Fibroblast of lung (primary cell): Measurements from ENCODE around the gene NEK10. TPM values are rescaled to one million over a fixed set of nuclear protein-coding genes. Genes with fewer than 3 reads are reported as not detected.

ENCODE experiments used
- DNase-seq, 2 donors: peaks; one replicate each; pipeline versions ENCODE4 v3.0.0 to v3.0.0-alpha.2; 2010; ENCODE audit warnings: low read depth in 2 of 2
- H2AFZ ChIP-seq: 2 replicates; pipeline ENCODE4 v1.5.1; 2012; ENCODE audit warnings: low read length, control low read depth, inconsistent platforms
- H3K27ac ChIP-seq: 2 replicates; pipeline ENCODE4 v1.5.1; 2011; ENCODE audit warnings: low read length, control low read depth; ENCODE audit not compliant: insufficient read depth
- H3K27me3 ChIP-seq: 2 replicates; pipeline ENCODE4 v1.5.1; 2011; ENCODE audit warnings: mild to moderate bottlenecking, low read length; ENCODE audit not compliant: control insufficient read depth, insufficient read depth
- H3K36me3 ChIP-seq: 2 replicates; pipeline ENCODE4 v1.5.1; 2011; ENCODE audit warnings: low read length; ENCODE audit not compliant: control insufficient read depth, insufficient read depth
- H3K4me1 ChIP-seq: 2 replicates; pipeline ENCODE4 v1.5.1; 2011; ENCODE audit warnings: low read length; ENCODE audit not compliant: control insufficient read depth, insufficient read depth; ENCODE audit errors: extremely low read depth
- H3K4me2 ChIP-seq: 2 replicates; pipeline ENCODE4 v1.5.1; 2011; ENCODE audit warnings: low read length, control low read depth; ENCODE audit not compliant: insufficient read depth; ENCODE audit errors: extremely low read depth
- H3K4me3 ChIP-seq, 4 experiments: fragments of 200-600 bp in 1 of 4; sonication (generic) in 1 of 4; replicated peaks in 1 of 4; 2 replicates each; pipeline ENCODE4 v1.5.1; 2011 to 2016; ENCODE audit warnings: low read length in 4 of 4, low read depth in 3 of 4, mild to moderate bottlenecking in 3 of 4, control low read depth in 2 of 4, inconsistent platforms in 1 of 4, mixed read lengths in 1 of 4; ENCODE audit not compliant: insufficient read depth in 1 of 4; ENCODE audit errors: control extremely low read depth in 1 of 4
- H3K79me2 ChIP-seq: 2 replicates; pipeline ENCODE4 v1.5.1; 2012; ENCODE audit warnings: mild to moderate bottlenecking, low read length, inconsistent platforms; ENCODE audit not compliant: control insufficient read depth, insufficient read depth
- H3K9ac ChIP-seq: 2 replicates; pipeline ENCODE4 v1.5.1; 2011; ENCODE audit warnings: mild to moderate bottlenecking, low read length, control low read depth; ENCODE audit not compliant: insufficient read depth
- H3K9me3 ChIP-seq: 2 replicates; pipeline ENCODE4 v1.5.1; 2012; ENCODE audit warnings: low read depth, low read length; ENCODE audit not compliant: control insufficient read depth, insufficient read depth
- H4K20me1 ChIP-seq: 2 replicates; pipeline ENCODE4 v1.5.1; 2011; ENCODE audit warnings: low read length; ENCODE audit not compliant: control insufficient read depth, insufficient read depth; ENCODE audit errors: extremely low read depth
- EZH2 ChIP-seq: IDR thresholded peaks from 2 replicates; pipeline ENCODE4 v1.5.1; 2012; ENCODE audit warnings: low read length, control low read depth, mild to moderate bottlenecking; ENCODE audit errors: missing control alignments
- polyA plus RNA-seq, 2 donors: library from polyadenylated mRNA; depleted of rRNA in 1 of 2; stranded (reverse) in 1 of 2; unstranded in 1 of 2; fragments of >200 nt; gene quantifications; 2 replicates each; pipeline ENCODE4 v1.2.1, GENCODE V29; 2011 to 2012; ENCODE audit warnings: missing spikeins in 1 of 2
- total RNA-seq: library from RNA; depleted of rRNA; stranded (reverse); fragments of >200 nt; gene quantifications from 2 replicates; pipeline ENCODE4 v1.2.1, GENCODE V29; 2014
- TF ChIP-seq, protein P1 (sequence below), 2 donors: IDR thresholded peaks in 1 of 2; conservative IDR thresholded peaks in 1 of 2; 1 replicate in 1 of 2; 2 replicates in 1 of 2; pipeline ENCODE4 v1.5.1; 2011 to 2012; ENCODE audit warnings: low read length in 2 of 2, control low read depth in 1 of 2, inconsistent platforms in 1 of 2, low read depth in 1 of 2, mild to moderate bottlenecking in 1 of 2

Gene NEK10
- total and polyA plus RNA-seq, 2 donors (not counting 1 experiment from before 2014, with no cell fraction given) = 1.4 to 23.0 TPM

DNA sequence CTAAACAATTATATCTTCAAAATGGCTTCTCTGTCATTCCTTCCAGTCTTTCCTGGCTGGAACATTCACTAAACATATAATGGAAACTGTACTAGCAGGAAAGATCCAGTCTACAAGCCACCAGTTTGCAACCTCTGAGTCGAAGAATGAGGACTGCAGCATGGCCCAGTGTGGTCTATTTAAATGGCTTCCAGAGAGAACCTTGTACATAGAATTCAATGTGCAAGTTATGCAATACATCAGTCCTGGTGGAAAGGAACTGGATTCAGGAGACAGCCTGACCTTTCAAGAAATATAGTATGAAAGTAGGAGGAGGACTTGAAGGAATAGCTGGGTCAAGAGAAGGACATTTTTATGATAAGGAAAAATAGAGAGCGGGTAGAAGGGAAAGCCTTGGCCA is 49.9 kb downstream of the NEK10 start:
- Histone ChIP-seq H4K20me1 (no peaks in the 10 kb centered on the region), H3K9me3 (no peaks in the 10 kb centered on the region), H3K36me3 (no peaks in the 10 kb centered on the region), H3K27ac (no peak overlapping the region), H3K79me2 (no peaks in the 10 kb centered on the region), H3K27me3 (no peaks in the 10 kb centered on the region), H3K4me3 (no peak overlapping the region), H2AFZ (no peak overlapping the region), H3K9ac (no peak overlapping the region), H3K4me1 (no peaks in the 10 kb centered on the region), H3K4me2 (no peak overlapping the region)
- TF ChIP-seq, protein P1, sequence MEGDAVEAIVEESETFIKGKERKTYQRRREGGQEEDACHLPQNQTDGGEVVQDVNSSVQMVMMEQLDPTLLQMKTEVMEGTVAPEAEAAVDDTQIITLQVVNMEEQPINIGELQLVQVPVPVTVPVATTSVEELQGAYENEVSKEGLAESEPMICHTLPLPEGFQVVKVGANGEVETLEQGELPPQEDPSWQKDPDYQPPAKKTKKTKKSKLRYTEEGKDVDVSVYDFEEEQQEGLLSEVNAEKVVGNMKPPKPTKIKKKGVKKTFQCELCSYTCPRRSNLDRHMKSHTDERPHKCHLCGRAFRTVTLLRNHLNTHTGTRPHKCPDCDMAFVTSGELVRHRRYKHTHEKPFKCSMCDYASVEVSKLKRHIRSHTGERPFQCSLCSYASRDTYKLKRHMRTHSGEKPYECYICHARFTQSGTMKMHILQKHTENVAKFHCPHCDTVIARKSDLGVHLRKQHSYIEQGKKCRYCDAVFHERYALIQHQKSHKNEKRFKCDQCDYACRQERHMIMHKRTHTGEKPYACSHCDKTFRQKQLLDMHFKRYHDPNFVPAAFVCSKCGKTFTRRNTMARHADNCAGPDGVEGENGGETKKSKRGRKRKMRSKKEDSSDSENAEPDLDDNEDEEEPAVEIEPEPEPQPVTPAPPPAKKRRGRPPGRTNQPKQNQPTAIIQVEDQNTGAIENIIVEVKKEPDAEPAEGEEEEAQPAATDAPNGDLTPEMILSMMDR (conservative IDR thresholded peaks at IDR 0.05 in 1 of 2, IDR thresholded peaks at IDR 0.05 in 1 of 2; ENCODE audit: low read depth in 1 of 2, low read length in 2 of 2) = no peak
- no peak for TF ChIP-seq EZH2
- DNase-seq = no peak

DNA sequence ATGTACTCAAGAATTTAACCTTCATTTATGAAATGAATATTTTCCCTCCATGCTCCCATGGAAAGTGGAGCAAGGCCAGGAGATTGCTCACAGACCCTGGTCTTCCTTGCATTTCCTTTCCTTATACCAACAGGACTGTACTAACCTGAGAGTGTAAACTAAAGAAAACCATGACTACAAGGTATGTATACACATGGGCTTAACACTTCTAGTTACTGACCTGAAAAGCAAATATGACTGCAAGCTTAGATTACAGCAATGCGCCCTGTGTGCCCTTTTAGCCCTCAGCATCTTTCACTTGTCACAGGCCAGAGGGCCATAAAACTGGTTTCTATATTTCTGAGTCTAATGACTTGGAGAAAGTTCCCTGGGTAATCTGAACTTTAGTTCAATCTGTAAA is 52.1 kb downstream of the NEK10 start:
- H2AFZ ChIP-seq = no peak overlapping the region
- H3K36me3 ChIP-seq = no peaks in the 10 kb centered on the region
- no peaks in the 10 kb centered on the region for H4K20me1 ChIP-seq
- TF ChIP-seq, protein P1 (conservative IDR thresholded peaks at IDR 0.05 in 1 of 2, IDR thresholded peaks at IDR 0.05 in 1 of 2; ENCODE audit: low read depth in 1 of 2, low read length in 2 of 2) = no peak
- no peak for TF ChIP-seq EZH2
- no peak overlapping the region for H3K4me3 ChIP-seq
- H3K9me3 ChIP-seq = no peaks in the 10 kb centered on the region
- no peak overlapping the region for H3K27ac ChIP-seq
- DNase-seq = no peak
- H3K9ac ChIP-seq = no peak overlapping the region
- no peak overlapping the region for H3K4me2 ChIP-seq
- peaks cover under 1% of the 10 kb centered on the region for H3K4me1 ChIP-seq
- H3K27me3 ChIP-seq = no peaks in the 10 kb centered on the region
- H3K79me2 ChIP-seq = no peaks in the 10 kb centered on the region

DNA sequence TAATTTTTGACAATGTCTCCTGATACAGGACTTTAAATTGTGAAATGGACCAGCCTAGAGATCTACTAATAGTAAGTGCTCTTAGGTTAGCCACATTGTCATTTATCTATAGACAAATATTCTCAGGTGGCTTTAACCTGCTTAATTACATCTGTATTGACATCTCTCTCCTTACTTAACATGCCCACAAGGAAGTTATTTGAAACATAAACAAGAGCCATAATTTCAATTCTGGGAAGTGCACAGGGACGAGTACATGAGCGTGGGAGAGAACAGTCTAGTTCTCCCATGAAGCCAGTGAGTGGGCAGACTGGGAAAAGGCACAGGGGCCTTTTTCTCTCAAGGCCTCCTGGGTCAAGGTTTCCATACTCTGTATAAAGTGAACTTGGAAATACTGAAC is 54.2 kb downstream of the NEK10 start:
- no peaks in the 10 kb centered on the region for H4K20me1 ChIP-seq
- H3K79me2 ChIP-seq = no peaks in the 10 kb centered on the region
- no peaks in the 10 kb centered on the region for H3K9me3 ChIP-seq
- H3K9ac ChIP-seq = no peak overlapping the region
- no peak for DNase-seq
- no peak overlapping the region for H3K4me3 ChIP-seq
- no peak overlapping the region for H3K27ac ChIP-seq
- no peak overlapping the region for H2AFZ ChIP-seq
- no peaks in the 10 kb centered on the region for H3K36me3 ChIP-seq
- H3K4me1 ChIP-seq = peaks cover 7% of the 10 kb centered on the region
- no peak for TF ChIP-seq EZH2
- TF ChIP-seq, protein P1 (conservative IDR thresholded peaks at IDR 0.05 in 1 of 2, IDR thresholded peaks at IDR 0.05 in 1 of 2; ENCODE audit: low read depth in 1 of 2, low read length in 2 of 2) = no peak
- no peak overlapping the region for H3K4me2 ChIP-seq
- no peaks in the 10 kb centered on the region for H3K27me3 ChIP-seq
